Adrenal gland (tissue), 5 donors: ENCODE data around the gene HOXD12.

Experiments used
- CTCF ChIP-seq, 6 experiments: fragments of 450-650 bp in 4 of 6; fragments of 200-600 bp in 2 of 6; sonication (generic) in 1 of 6; IDR thresholded peaks; 1 replicate in 5 of 6; 2 replicates in 1 of 6; pipeline versions ENCODE4 v1.5.1 to v1.8.0; 2016 to 2021; ENCODE audit warnings: antibody characterized with exemption in 6 of 6, mild to moderate bottlenecking in 2 of 6, moderate library complexity in 1 of 6
- POLR2A ChIP-seq, 2 donors: fragments of 450-650 bp; IDR thresholded peaks; one replicate each; pipeline ENCODE4 v1.6.1; 2017; ENCODE audit warnings: antibody characterized with exemption in 2 of 2, mild to moderate bottlenecking in 2 of 2, moderate library complexity in 1 of 2
- donor health status: DM: no; HTN: no; CAD: no.

GRCh38 chr2:176134035-176134434 is 34.4 kb downstream of the HOXD12 start:
- TF ChIP-seq CTCF (IDR thresholded peaks at IDR 0.05) (no peak), POLR2A (IDR thresholded peaks at IDR 0.05) (no peak)
